ENCODE measurements around the gene HNMT.
"Not testable (repeated sequence)": the region's sequence is repeated elsewhere in the genome, so short reads cannot be mapped to it uniquely, and the experiment has no call there.

HNMT gene

GRCh38 chr2:137969418-137969765, 5.1 kb downstream of the HNMT start:
- no peaks in the 10 kb centered on the region for H3K4me1 Mint-ChIP-seq
- H3K27me3 Mint-ChIP-seq = no peaks in the 10 kb centered on the region
- DNase-seq (ENCODE audit: low spot score in 2 of 2) (no peak), ATAC-seq (replicated peaks; ENCODE audit: extremely low read depth, poor library complexity, severe bottlenecking) (no peak)
- H3K4me3 Mint-ChIP-seq = no peak overlapping the region
- no peaks in the 10 kb centered on the region for H3K9me3 Mint-ChIP-seq
- no peak overlapping the region for H3K27ac Mint-ChIP-seq (ENCODE audit: low read depth)
- H3K36me3 Mint-ChIP-seq (ENCODE audit: insufficient read depth) = no peaks in the 10 kb centered on the region

- Mint-ChIP-seq H3K4me1 (no peaks in the 10 kb centered on the region), H3K4me3 (no peak overlapping the region), H3K36me3 (ENCODE audit: insufficient read depth) (no peaks in the 10 kb centered on the region), H3K27ac (ENCODE audit: low read depth) (no peak overlapping the region), H3K9me3 (no peaks in the 10 kb centered on the region), H3K27me3 (no peaks in the 10 kb centered on the region)
- no peak for DNase-seq (ENCODE audit: low spot score in 2 of 2)
- ATAC-seq (replicated peaks; ENCODE audit: extremely low read depth, poor library complexity, severe bottlenecking) = no peak
Observed at GRCh38 chr2:137969876-137970275, 5.6 kb downstream of the HNMT start.

GRCh38 chr2:137971259-137971658, 7.0 kb downstream of the HNMT start:
- DNase-seq (ENCODE audit: low spot score in 2 of 2); ATAC-seq (replicated peaks; ENCODE audit: extremely low read depth, poor library complexity, severe bottlenecking); H3K4me3 Mint-ChIP-seq; H3K9me3 Mint-ChIP-seq; H3K27me3 Mint-ChIP-seq; H3K27ac Mint-ChIP-seq (ENCODE audit: low read depth); H3K36me3 Mint-ChIP-seq (ENCODE audit: insufficient read depth); H3K4me1 Mint-ChIP-seq: not testable (repeated sequence)

- Mint-ChIP-seq H3K27me3 (no peaks in the 10 kb centered on the region), H3K27ac (ENCODE audit: low read depth) (no peak overlapping the region), H3K4me1 (no peaks in the 10 kb centered on the region), H3K36me3 (ENCODE audit: insufficient read depth) (no peaks in the 10 kb centered on the region), H3K9me3 (peaks cover 5% of the 10 kb centered on the region), H3K4me3 (no peak overlapping the region)
- no peak for ATAC-seq (replicated peaks; ENCODE audit: extremely low read depth, poor library complexity, severe bottlenecking)
- no peak for DNase-seq (ENCODE audit: low spot score in 2 of 2)
Observed at GRCh38 chr2:137973280-137973679, 9.0 kb downstream of the HNMT start.

- Mint-ChIP-seq H3K9me3 (peaks cover 5% of the 10 kb centered on the region), H3K27ac (ENCODE audit: low read depth) (no peak overlapping the region), H3K4me3 (no peak overlapping the region), H3K27me3 (no peaks in the 10 kb centered on the region), H3K36me3 (ENCODE audit: insufficient read depth) (no peaks in the 10 kb centered on the region), H3K4me1 (no peaks in the 10 kb centered on the region)
- ATAC-seq (replicated peaks; ENCODE audit: extremely low read depth, poor library complexity, severe bottlenecking) (no peak), DNase-seq (ENCODE audit: low spot score in 2 of 2) (no peak)
Observed at GRCh38 chr2:137975280-137976271, 11.3 kb downstream of the HNMT start.

GRCh38 chr2:137976274-137976673, 12.0 kb downstream of the HNMT start:
- H3K4me1 Mint-ChIP-seq = no peaks in the 10 kb centered on the region
- H3K4me3 Mint-ChIP-seq = no peak overlapping the region
- H3K36me3 Mint-ChIP-seq (ENCODE audit: insufficient read depth) = no peaks in the 10 kb centered on the region
- no peak overlapping the region for H3K27ac Mint-ChIP-seq (ENCODE audit: low read depth)
- peaks cover 5% of the 10 kb centered on the region for H3K9me3 Mint-ChIP-seq
- ATAC-seq (replicated peaks; ENCODE audit: extremely low read depth, poor library complexity, severe bottlenecking) (no peak), DNase-seq (ENCODE audit: low spot score in 2 of 2) (no peak)
- H3K27me3 Mint-ChIP-seq = no peaks in the 10 kb centered on the region

GRCh38 chr2:137977790-137978189, 13.5 kb downstream of the HNMT start:
- Mint-ChIP-seq H3K9me3 (peaks cover 5% of the 10 kb centered on the region), H3K27me3 (no peaks in the 10 kb centered on the region), H3K27ac (ENCODE audit: low read depth) (no peak overlapping the region), H3K4me3 (no peak overlapping the region), H3K4me1 (no peaks in the 10 kb centered on the region), H3K36me3 (ENCODE audit: insufficient read depth) (peaks cover 1% of the 10 kb centered on the region)
- DNase-seq (ENCODE audit: low spot score in 2 of 2) = no peak
- ATAC-seq (replicated peaks; ENCODE audit: extremely low read depth, poor library complexity, severe bottlenecking) = no peak

GRCh38 chr2:137980459-137980858, 16.2 kb downstream of the HNMT start:
- ATAC-seq (replicated peaks; ENCODE audit: extremely low read depth, poor library complexity, severe bottlenecking) = no peak
- no peaks in the 10 kb centered on the region for H3K27me3 Mint-ChIP-seq
- H3K9me3 Mint-ChIP-seq = peaks cover 3% of the 10 kb centered on the region
- H3K4me1 Mint-ChIP-seq = no peaks in the 10 kb centered on the region
- no peak for DNase-seq (ENCODE audit: low spot score in 2 of 2)
- no peak overlapping the region for H3K27ac Mint-ChIP-seq (ENCODE audit: low read depth)
- peaks cover 1% of the 10 kb centered on the region for H3K36me3 Mint-ChIP-seq (ENCODE audit: insufficient read depth)
- H3K4me3 Mint-ChIP-seq = no peak overlapping the region

- no peaks in the 10 kb centered on the region for H3K9me3 Mint-ChIP-seq
- H3K4me3 Mint-ChIP-seq = no peak overlapping the region
- DNase-seq (ENCODE audit: low spot score in 2 of 2) (no peak), ATAC-seq (replicated peaks; ENCODE audit: extremely low read depth, poor library complexity, severe bottlenecking) (no peak)
- H3K4me1 Mint-ChIP-seq = no peaks in the 10 kb centered on the region
- no peak overlapping the region for H3K27ac Mint-ChIP-seq (ENCODE audit: low read depth)
- H3K36me3 Mint-ChIP-seq (ENCODE audit: insufficient read depth) = peaks cover 1% of the 10 kb centered on the region
- no peaks in the 10 kb centered on the region for H3K27me3 Mint-ChIP-seq
Observed at GRCh38 chr2:137981112-137981656, 16.9 kb downstream of the HNMT start.

GRCh38 chr2:137983581-137983980, 19.3 kb downstream of the HNMT start:
- H3K36me3 Mint-ChIP-seq (ENCODE audit: insufficient read depth) = peaks cover 1% of the 10 kb centered on the region

GRCh38 chr2:137986268-137986667, 22.0 kb downstream of the HNMT start:
- no peak overlapping the region for H3K4me3 Mint-ChIP-seq
- no peak for DNase-seq (ENCODE audit: low spot score in 2 of 2)
- H3K9me3 Mint-ChIP-seq = peaks cover 6% of the 10 kb centered on the region
- H3K36me3 Mint-ChIP-seq (ENCODE audit: insufficient read depth) = peaks cover 1% of the 10 kb centered on the region
- ATAC-seq (replicated peaks; ENCODE audit: extremely low read depth, poor library complexity, severe bottlenecking) = no peak
- H3K27me3 Mint-ChIP-seq = no peaks in the 10 kb centered on the region
- H3K4me1 Mint-ChIP-seq = no peaks in the 10 kb centered on the region
- no peak overlapping the region for H3K27ac Mint-ChIP-seq (ENCODE audit: low read depth)

More at GRCh38 chr2:137983581-137983980, 19.3 kb downstream of the HNMT start:
- DNase-seq (ENCODE audit: low spot score in 2 of 2) (no peak), ATAC-seq (replicated peaks; ENCODE audit: extremely low read depth, poor library complexity, severe bottlenecking) (no peak)
- H3K27ac Mint-ChIP-seq (ENCODE audit: low read depth) = no peak overlapping the region
- H3K9me3 Mint-ChIP-seq = peaks cover 6% of the 10 kb centered on the region
- H3K4me1 Mint-ChIP-seq = no peaks in the 10 kb centered on the region
- no peak overlapping the region for H3K4me3 Mint-ChIP-seq
- H3K27me3 Mint-ChIP-seq = no peaks in the 10 kb centered on the region

- Mint-ChIP-seq H3K4me3 (no peak overlapping the region), H3K36me3 (ENCODE audit: insufficient read depth) (no peaks in the 10 kb centered on the region), H3K27me3 (no peaks in the 10 kb centered on the region), H3K27ac (ENCODE audit: low read depth) (no peak overlapping the region), H3K4me1 (no peaks in the 10 kb centered on the region), H3K9me3 (peaks cover 6% of the 10 kb centered on the region)
- ATAC-seq (replicated peaks; ENCODE audit: extremely low read depth, poor library complexity, severe bottlenecking) (no peak), DNase-seq (ENCODE audit: low spot score in 2 of 2) (no peak)
Observed at GRCh38 chr2:137987011-137987410, 22.7 kb downstream of the HNMT start.

GRCh38 chr2:137991078-137991477, 26.8 kb downstream of the HNMT start:
- DNase-seq (ENCODE audit: low spot score in 2 of 2) (no peak), ATAC-seq (replicated peaks; ENCODE audit: extremely low read depth, poor library complexity, severe bottlenecking) (no peak)
- Mint-ChIP-seq H3K9me3 (peaks cover 12% of the 10 kb centered on the region), H3K36me3 (ENCODE audit: insufficient read depth) (no peaks in the 10 kb centered on the region), H3K4me1 (no peaks in the 10 kb centered on the region), H3K4me3 (no peak overlapping the region), H3K27ac (ENCODE audit: low read depth) (no peak overlapping the region), H3K27me3 (no peaks in the 10 kb centered on the region)

Measured in central memory CD8-positive, alpha-beta T cell (primary cell).